K562 (cell line): Measurements from ENCODE around the gene NYAP1.

Experiments
- ARID1B ChIP-seq: fragments of 450-650 bp; IDR thresholded peaks from 2 replicates; pipeline ENCODE4 v1.6.1; 2016; ENCODE audit warnings: antibody characterized with exemption, mild to moderate bottlenecking, inconsistent platforms
- BRD4 ChIP-seq: fragments of 200-600 bp; sonication (generic); IDR thresholded peaks from 2 replicates; pipeline ENCODE4 v1.6.1; 2017; ENCODE audit warnings: inconsistent platforms
- PHB ChIP-seq: fragments of 250-450 bp; sonication (Bioruptor Pico); IDR thresholded peaks from 2 replicates; pipeline ENCODE4 v1.5.0; 2021
- PHB2 ChIP-seq: fragments of 450-650 bp; IDR thresholded peaks from 2 replicates; pipeline ENCODE4 v1.6.1; 2017; ENCODE audit warnings: low read depth
- POLR2AphosphoS5 ChIP-seq: IDR thresholded peaks from 2 replicates; pipeline ENCODE4 v1.6.1; 2011; ENCODE audit warnings: mild to moderate bottlenecking, low read depth, low read length, moderate library complexity; ENCODE audit not compliant: control insufficient read depth, insufficient read depth
- REST ChIP-seq, 2 experiments: fragments of 450-650 bp; formaldehyde crosslinking in 1 of 2; IDR thresholded peaks; 2 replicates each; pipeline versions ENCODE4 v1.4.0 to v1.6.1; 2014 to 2020; ENCODE audit warnings: mild to moderate bottlenecking in 2 of 2, borderline replicate concordance in 1 of 2, low read depth in 1 of 2
- SREBF1 ChIP-seq: fragments of 150-350 bp; IDR thresholded peaks from 2 replicates; pipeline ENCODE4 v1.6.1; 2014; ENCODE audit warnings: antibody characterized with exemption, low read depth, low read length, borderline replicate concordance
- TAF1 ChIP-seq: IDR thresholded peaks from 2 replicates; pipeline ENCODE4 v1.6.1; 2011; ENCODE audit warnings: mild to moderate bottlenecking, low read length, moderate library complexity; ENCODE audit not compliant: insufficient read depth, control insufficient read depth, severe bottlenecking; ENCODE audit errors: extremely low read depth
- ZBTB33 ChIP-seq: sonication (generic); formaldehyde crosslinking; IDR thresholded peaks from 2 replicates; pipeline ENCODE4 v1.8.1; 2023; ENCODE audit warnings: mild to moderate bottlenecking, missing genetic modification reagents
- ZFP36 ChIP-seq: fragments of 150-350 bp; IDR thresholded peaks from 2 replicates; pipeline ENCODE4 v1.6.1; 2018; ENCODE audit warnings: low read length, low read depth; ENCODE audit not compliant: partially characterized antibody
- ZNF584 ChIP-seq: fragments of 200-800 bp; sonication (Bioruptor generic); IDR thresholded peaks from 2 replicates; pipeline ENCODE4 v1.6.1; 2016; ENCODE audit warnings: low read depth, mild to moderate bottlenecking, missing genetic modification characterization, missing compliant biosample characterization
- TF ChIP-seq, protein P1 (sequence below): sonication (generic); formaldehyde crosslinking; IDR thresholded peaks from 2 replicates; pipeline ENCODE4 v1.9.0; 2022; ENCODE audit warnings: mild to moderate bottlenecking, missing genetic modification reagents

GRCh38 chr7:100475549-100475948 lies 8.2 kb upstream of the NYAP1 start:
- TF ChIP-seq PHB2 (no peak), TAF1 (no peak), PHB (no peak), ZBTB33 (CRISPR knock-in tag) (no peak), ARID1B (no peak), SREBF1 (no peak), BRD4 (no peak), ZFP36 (no peak), REST (IDR thresholded peaks at IDR 0.05; ENCODE audit: borderline replicate concordance) (no peak), REST (CRISPR knock-in tag; IDR thresholded peaks at IDR 0.05; ENCODE audit: low read depth) (no peak), ZNF584 (no peak), POLR2AphosphoS5 (no peak)
- TF ChIP-seq, protein P1, sequence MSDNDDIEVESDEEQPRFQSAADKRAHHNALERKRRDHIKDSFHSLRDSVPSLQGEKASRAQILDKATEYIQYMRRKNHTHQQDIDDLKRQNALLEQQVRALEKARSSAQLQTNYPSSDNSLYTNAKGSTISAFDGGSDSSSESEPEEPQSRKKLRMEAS (CRISPR knock-in tag): no peak
